Fibroblast of mammary gland (primary cell): ENCODE measurements around the gene LASP1.

ENCODE experiments used
- DNase-seq: peaks from one replicate; pipeline ENCODE4 v3.0.0-alpha.2; 2010; ENCODE audit warnings: low read depth
- H3K4me3 ChIP-seq: 2 replicates; pipeline ENCODE4 v1.5.1; 2011; ENCODE audit warnings: low read depth, mild to moderate bottlenecking, low read length, moderate library complexity; ENCODE audit not compliant: control insufficient read depth
- CTCF ChIP-seq: conservative IDR thresholded peaks from 2 replicates; pipeline ENCODE4 v1.5.1; 2011; ENCODE audit warnings: low read depth, low read length, inconsistent platforms; ENCODE audit not compliant: control insufficient read depth, insufficient read depth

The LASP1 gene

DNA sequence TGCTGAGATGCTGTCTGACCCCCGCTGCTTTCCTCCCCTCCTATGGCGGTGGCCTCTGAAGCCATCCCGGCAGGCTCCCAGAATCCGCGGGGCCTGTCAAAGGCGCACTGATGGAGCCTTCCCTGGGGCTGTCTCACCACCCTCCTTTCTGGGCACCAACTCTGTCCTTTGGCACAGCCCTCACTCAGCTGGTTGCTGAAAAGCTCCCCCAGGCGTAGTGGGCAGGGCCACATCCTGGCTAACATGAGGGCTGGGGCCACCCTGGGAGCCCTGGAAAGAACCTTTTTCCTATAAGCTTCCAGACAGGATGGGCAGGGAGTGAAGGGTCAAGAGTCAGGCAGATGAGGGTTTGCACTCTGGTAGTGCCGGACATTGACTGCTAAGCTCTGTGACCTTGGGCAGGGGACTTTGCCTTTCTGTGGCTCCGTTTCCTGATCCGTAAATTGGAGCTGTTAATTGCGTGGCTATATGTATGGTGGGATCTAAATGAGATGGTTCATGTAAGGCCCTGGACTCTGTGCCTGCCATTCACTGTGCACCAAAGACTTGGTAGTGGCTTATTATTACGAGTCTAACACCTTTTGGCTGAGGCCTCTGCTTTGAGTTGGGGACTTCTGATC, 27.9 kb downstream of the LASP1 start:
- TF ChIP-seq CTCF, result no peak
- DNase-seq, result no peak
- no peak overlapping the region for H3K4me3 ChIP-seq

DNA sequence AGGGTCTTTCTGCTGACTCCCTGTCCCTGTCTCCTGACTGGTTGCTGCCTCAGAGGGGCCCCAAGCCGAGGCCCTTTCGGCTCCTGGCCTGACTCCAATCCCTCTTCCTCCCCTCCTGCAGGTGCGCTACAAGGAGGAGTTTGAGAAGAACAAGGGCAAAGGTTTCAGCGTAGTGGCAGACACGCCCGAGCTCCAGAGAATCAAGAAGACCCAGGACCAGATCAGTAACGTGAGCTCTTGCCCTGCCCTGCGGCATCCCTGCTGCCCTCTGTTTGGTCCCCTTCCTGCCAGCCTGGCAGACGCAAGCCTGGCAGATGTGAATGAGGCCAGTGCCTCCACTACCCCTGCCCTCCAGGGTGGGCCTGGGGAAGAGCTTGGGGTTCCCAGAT, 28.4 kb downstream of the LASP1 start:
- no peak for DNase-seq
- H3K4me3 ChIP-seq, result no peak overlapping the region

DNA sequence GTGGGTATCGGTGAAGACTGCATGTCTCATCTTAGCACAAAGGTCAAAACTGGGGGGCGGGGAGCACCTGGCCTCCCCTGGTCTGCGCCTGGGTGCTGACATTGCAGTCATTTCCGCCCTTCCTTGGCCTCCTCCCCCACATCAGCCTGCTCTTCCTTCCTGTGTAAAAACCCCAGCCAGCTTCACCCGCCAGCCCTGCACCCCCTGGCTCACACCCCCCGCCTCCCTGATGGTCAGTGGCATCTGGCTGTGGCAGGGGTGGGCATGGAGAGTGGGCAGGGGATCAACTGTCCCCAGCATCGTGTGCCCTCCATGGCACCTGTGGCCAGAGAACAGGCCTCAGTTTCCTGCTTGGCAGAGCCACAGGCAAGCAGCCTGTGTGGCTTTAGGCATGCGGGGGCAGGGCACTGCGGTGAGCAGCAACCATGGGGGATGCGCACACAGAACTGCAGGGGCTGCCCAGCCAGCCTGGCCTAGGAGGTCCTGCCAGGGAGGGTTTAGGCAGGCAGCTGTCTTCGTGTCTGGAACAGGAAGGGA, 29.0 kb downstream of the LASP1 start:
- no peak overlapping the region for H3K4me3 ChIP-seq
- peak; percentile 53 for DNase-seq
- TF ChIP-seq CTCF, result no peak

More for the DNA sequence above, 28.4 kb downstream of the LASP1 start:
- no peak for TF ChIP-seq CTCF

- no peak overlapping the region for H3K4me3 ChIP-seq
- no peak for TF ChIP-seq CTCF
- DNase-seq, result no peak
Observed at GRCh38 chr17:38899421-38899820, 29.6 kb downstream of the LASP1 start.

DNA sequence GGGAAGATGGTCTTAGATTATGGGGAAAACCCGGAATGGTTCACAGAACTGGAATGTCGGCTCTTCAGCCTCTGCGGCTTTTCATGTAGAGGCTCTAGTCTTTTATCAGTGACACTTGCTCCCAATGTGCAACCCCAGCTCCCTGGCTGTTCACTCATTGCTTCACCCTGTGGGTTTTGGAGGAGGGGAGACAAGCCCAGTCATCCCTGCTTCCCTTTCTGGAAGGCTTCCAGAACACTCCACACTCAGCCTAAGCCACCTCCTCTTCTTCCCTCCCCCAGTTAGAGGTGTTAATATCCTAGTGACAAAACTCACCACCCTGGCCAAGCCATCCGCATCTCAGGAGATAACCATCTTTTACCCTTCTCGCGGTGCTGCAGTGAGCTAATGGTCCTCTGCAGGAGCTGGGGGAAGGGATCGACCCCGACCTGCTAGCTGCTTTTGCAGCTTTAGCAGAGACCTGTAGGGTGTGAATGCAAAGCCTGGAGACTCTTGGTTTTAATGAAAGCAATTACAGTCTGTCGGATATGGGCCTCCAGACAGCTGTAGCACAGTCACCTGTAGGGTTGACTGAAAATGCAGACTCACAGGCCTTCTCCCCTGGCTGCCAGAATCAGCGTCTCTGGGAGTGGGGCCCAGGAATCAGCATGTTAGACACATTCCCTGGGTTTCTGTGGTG, 31.3 kb downstream of the LASP1 start:
- H3K4me3 ChIP-seq, result peak overlapping the region; percentile 6
- DNase-seq, result peak; percentile 98
- no peak for TF ChIP-seq CTCF

DNA sequence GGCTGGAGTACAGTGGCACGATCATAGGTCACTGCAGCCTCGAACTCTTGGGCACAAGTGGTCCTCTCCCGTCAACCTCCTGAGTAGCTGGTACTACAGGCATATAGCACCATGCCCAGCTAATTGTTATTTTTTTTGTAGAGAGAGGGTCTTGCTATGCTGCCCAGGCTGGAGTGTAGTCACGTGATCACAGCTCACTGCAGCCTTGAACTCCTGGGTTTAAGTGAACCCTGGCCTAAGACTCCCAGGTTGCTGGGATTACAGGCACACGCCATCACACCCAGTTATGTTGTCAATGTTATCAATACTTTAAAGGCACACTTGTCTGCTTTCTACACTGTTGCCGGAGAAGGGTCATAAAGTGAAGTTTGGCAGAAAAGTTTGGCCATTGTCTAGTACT, 33.5 kb downstream of the LASP1 start:
- H3K4me3 ChIP-seq, result no peak overlapping the region
- no peak for TF ChIP-seq CTCF
- no peak for DNase-seq

DNA sequence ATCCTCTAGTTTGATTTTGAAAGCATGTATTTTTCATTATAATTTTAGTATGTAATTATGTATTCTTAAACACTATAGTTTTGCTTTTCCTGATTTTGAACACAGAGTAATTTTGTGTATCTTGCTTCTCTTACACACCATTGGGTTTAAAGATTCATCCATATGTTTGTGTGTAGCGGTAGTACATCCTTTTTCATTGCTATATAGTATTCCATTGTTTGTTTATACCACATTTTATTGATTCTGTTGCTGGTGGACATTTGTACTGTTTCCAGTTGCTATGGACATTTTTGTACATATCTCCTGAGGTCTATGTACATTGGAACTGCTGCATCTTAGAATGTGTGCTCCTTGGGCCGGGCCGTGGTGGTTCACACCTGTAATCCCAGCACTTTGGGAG, 35.0 kb downstream of the LASP1 start:
- no peak for TF ChIP-seq CTCF
- H3K4me3 ChIP-seq, result no peak overlapping the region
- no peak for DNase-seq
